ENCODE data around the gene MFN2. TPM values are rescaled to one million over a fixed set of nuclear protein-coding genes. Genes with fewer than 3 reads are reported as not detected.

Gene MFN2
- total RNA-seq, 1 experiment from 2014 or later = 73.9 TPM

- ChIA-PET CTCF (no interaction called here), POLR2A (no interaction called here)
- intact Hi-C loops (cut with micrococcal nuclease; ENCODE audit: unreplicated experiment) = no loop called here
- H3K9me3 ChIP-seq = no peaks in the 10 kb centered on the region
- Mint-ChIP-seq H3K4me1 (ENCODE audit: low read depth, unreplicated experiment) (no peaks in the 10 kb centered on the region), H3K9me3 (ENCODE audit: unreplicated experiment) (no peaks in the 10 kb centered on the region), H3K36me3 (ENCODE audit: insufficient read depth, unreplicated experiment) (peaks cover 20% of the 10 kb centered on the region), H3K4me3 (ENCODE audit: unreplicated experiment) (no peak overlapping the region), H3K27me3 (ENCODE audit: insufficient read depth, unreplicated experiment) (no peaks in the 10 kb centered on the region), H3K27ac (ENCODE audit: unreplicated experiment) (no peak overlapping the region)
- DNase-seq = no peak
- no peak overlapping the region for H3K4me3 ChIP-seq (ENCODE audit: low read depth, low read length)
- no peaks in the 10 kb centered on the region for H3K27me3 ChIP-seq (replicated peaks; ENCODE audit: control insufficient read depth, insufficient read depth, low read length)
- peaks cover 2% of the 10 kb centered on the region; the same call in 1 of the 2 replicates for H3K36me3 ChIP-seq (ENCODE audit: control insufficient read depth, insufficient read depth, low read length)
- BruUV-seq (replicated peaks) = no TSS peak
- no peaks in the 10 kb centered on the region for H3K4me1 ChIP-seq
- TF ChIP-seq CTCF (IDR thresholded peaks at IDR 0.05; ENCODE audit: insufficient read depth in 1 of 2, low read depth in 1 of 2, low read length in 1 of 2, severe bottlenecking in 1 of 2, unreplicated experiment in 1 of 2) = no peak
Measured at GRCh38 chr1:11942280-11942679, 38.0 kb upstream of the MFN2 start.

GRCh38 chr1:11943619-11944018 lies 36.6 kb upstream of the MFN2 start:
- CTCF ChIA-PET = no interaction called here
- H3K4me3 Mint-ChIP-seq (ENCODE audit: unreplicated experiment) = no peak overlapping the region
- BruUV-seq (replicated peaks) = no TSS peak
- POLR2A ChIA-PET = no interaction called here
- no peaks in the 10 kb centered on the region for H3K4me1 Mint-ChIP-seq (ENCODE audit: low read depth, unreplicated experiment)
- H3K27me3 Mint-ChIP-seq (ENCODE audit: insufficient read depth, unreplicated experiment) = no peaks in the 10 kb centered on the region
- Histone ChIP-seq H3K4me3 (ENCODE audit: low read depth, low read length) (no peak overlapping the region), H3K27me3 (replicated peaks; ENCODE audit: control insufficient read depth, insufficient read depth, low read length) (no peaks in the 10 kb centered on the region), H3K4me1 (no peaks in the 10 kb centered on the region), H3K9me3 (no peaks in the 10 kb centered on the region), H3K36me3 (ENCODE audit: control insufficient read depth, insufficient read depth, low read length) (peaks cover 2% of the 10 kb centered on the region; the same call in 1 of the 2 replicates)
- H3K9me3 Mint-ChIP-seq (ENCODE audit: unreplicated experiment) = no peaks in the 10 kb centered on the region
- intact Hi-C loops (cut with micrococcal nuclease; ENCODE audit: unreplicated experiment) = no loop called here
- peaks cover 29% of the 10 kb centered on the region for H3K36me3 Mint-ChIP-seq (ENCODE audit: insufficient read depth, unreplicated experiment)
- no peak for DNase-seq
- no peak overlapping the region for H3K27ac Mint-ChIP-seq (ENCODE audit: unreplicated experiment)
- no peak for TF ChIP-seq CTCF (IDR thresholded peaks at IDR 0.05; ENCODE audit: insufficient read depth in 1 of 2, low read depth in 1 of 2, low read length in 1 of 2, severe bottlenecking in 1 of 2, unreplicated experiment in 1 of 2)

- no TSS peak for BruUV-seq (replicated peaks)
- H3K4me1 Mint-ChIP-seq (ENCODE audit: low read depth, unreplicated experiment) = no peaks in the 10 kb centered on the region
- no peak for TF ChIP-seq CTCF (IDR thresholded peaks at IDR 0.05; ENCODE audit: insufficient read depth in 1 of 2, low read depth in 1 of 2, low read length in 1 of 2, severe bottlenecking in 1 of 2, unreplicated experiment in 1 of 2)
- no peaks in the 10 kb centered on the region for H3K4me1 ChIP-seq
- DNase-seq = no peak
- H3K4me3 ChIP-seq (ENCODE audit: low read depth, low read length) = no peak overlapping the region
- H3K9me3 Mint-ChIP-seq (ENCODE audit: unreplicated experiment) = no peaks in the 10 kb centered on the region
- no peaks in the 10 kb centered on the region for H3K27me3 Mint-ChIP-seq (ENCODE audit: insufficient read depth, unreplicated experiment)
- POLR2A ChIA-PET = no interaction called here
- peaks cover 3% of the 10 kb centered on the region; the same call in 1 of the 2 replicates for H3K36me3 ChIP-seq (ENCODE audit: control insufficient read depth, insufficient read depth, low read length)
- H3K9me3 ChIP-seq = no peaks in the 10 kb centered on the region
- H3K27me3 ChIP-seq (replicated peaks; ENCODE audit: control insufficient read depth, insufficient read depth, low read length) = no peaks in the 10 kb centered on the region
- H3K36me3 Mint-ChIP-seq (ENCODE audit: insufficient read depth, unreplicated experiment) = peaks cover 28% of the 10 kb centered on the region
- intact Hi-C loops (cut with micrococcal nuclease; ENCODE audit: unreplicated experiment) = no loop called here
- no peak overlapping the region for H3K27ac Mint-ChIP-seq (ENCODE audit: unreplicated experiment)
- CTCF ChIA-PET = interaction anchor here (1.0 kb wide), 1 partner anchor 71 kb away, joined by 5 read pairs; no protein-coding TSS in a partner anchor
- H3K4me3 Mint-ChIP-seq (ENCODE audit: unreplicated experiment) = no peak overlapping the region
Measured at GRCh38 chr1:11944358-11944931, 35.8 kb upstream of the MFN2 start.

All from Caco-2 (cell line).